HL-60 (cell line): Measurements from ENCODE around the gene OSER1.
A peak's percentile ranks its signal among the peaks of the same experiment; 100 is the strongest.
"Not testable (repeated sequence)": the region's sequence is repeated elsewhere in the genome, so short reads cannot be mapped to it uniquely, and the experiment has no call there.

Experiments used
- DNase-seq, 2 experiments: peaks; one replicate each; pipeline ENCODE4 v3.0.0-alpha.2; 2010 to 2020; ENCODE audit warnings: low read depth in 1 of 2, low spot score in 1 of 2
- H3K27ac ChIP-seq: fragments of 250-450 bp; sonication (Bioruptor Pico); replicated peaks from 2 replicates; pipeline ENCODE4 v1.5.1; 2020; ENCODE audit warnings: mild to moderate bottlenecking, moderate library complexity
- H3K27me3 ChIP-seq: fragments of 250-450 bp; sonication (Bioruptor Pico); 2 replicates; pipeline ENCODE4 v1.5.1; 2021; ENCODE audit warnings: mild to moderate bottlenecking, moderate library complexity; ENCODE audit not compliant: insufficient read depth, poor library complexity, severe bottlenecking
- H3K4me3 ChIP-seq: replicated peaks from 2 replicates; pipeline ENCODE4 v1.5.1; 2011; ENCODE audit warnings: mild to moderate bottlenecking, control low read depth, low read length; ENCODE audit not compliant: insufficient read depth
- GABPA ChIP-seq: IDR thresholded peaks from 2 replicates; pipeline ENCODE4 v1.6.1; 2012; ENCODE audit warnings: low read depth
- POLR2AphosphoS5 ChIP-seq: IDR thresholded peaks from 2 replicates; pipeline ENCODE4 v1.6.1; 2012; ENCODE audit warnings: low read depth
- SPI1 ChIP-seq: IDR thresholded peaks from 2 replicates; pipeline ENCODE4 v1.6.1; 2012; ENCODE audit warnings: low read depth, mild to moderate bottlenecking, borderline replicate concordance
- TF ChIP-seq, protein P1 (sequence below): IDR thresholded peaks from one replicate; pipeline ENCODE4 v1.5.1; 2011; ENCODE audit warnings: low read length, control low read depth, inconsistent platforms; ENCODE audit not compliant: insufficient read depth
- TF ChIP-seq, protein P2 (sequence below): IDR thresholded peaks from 2 replicates; pipeline ENCODE4 v1.6.1; 2012; ENCODE audit warnings: low read depth; ENCODE audit not compliant: insufficient replicate concordance

The OSER1 gene

DNA sequence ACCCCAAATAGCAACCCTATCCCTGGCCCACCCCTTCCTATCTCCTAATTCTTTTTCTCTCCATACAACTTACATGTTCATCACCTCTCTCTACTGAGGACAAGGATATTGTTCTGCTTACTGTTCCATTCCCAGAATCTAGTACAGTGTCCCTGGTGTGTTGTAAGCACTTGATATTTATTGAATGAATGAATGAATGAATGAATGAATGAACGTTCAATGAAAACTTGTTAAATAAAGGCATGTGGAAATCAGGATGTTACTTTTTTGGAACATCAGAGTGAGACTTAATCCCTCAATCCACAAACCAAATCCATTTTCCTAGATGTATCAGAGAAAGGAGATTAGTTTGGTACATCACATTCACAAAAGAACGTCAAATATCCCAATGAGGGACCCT is 16.8 kb downstream of the OSER1 start:
- Histone ChIP-seq H3K27ac (no peak overlapping the region), H3K4me3 (no peak overlapping the region), H3K27me3 (no peaks in the 10 kb centered on the region)
- no peak for DNase-seq
- TF ChIP-seq GABPA (no peak), POLR2AphosphoS5 (no peak), SPI1 (no peak)
- TF ChIP-seq, protein P1, sequence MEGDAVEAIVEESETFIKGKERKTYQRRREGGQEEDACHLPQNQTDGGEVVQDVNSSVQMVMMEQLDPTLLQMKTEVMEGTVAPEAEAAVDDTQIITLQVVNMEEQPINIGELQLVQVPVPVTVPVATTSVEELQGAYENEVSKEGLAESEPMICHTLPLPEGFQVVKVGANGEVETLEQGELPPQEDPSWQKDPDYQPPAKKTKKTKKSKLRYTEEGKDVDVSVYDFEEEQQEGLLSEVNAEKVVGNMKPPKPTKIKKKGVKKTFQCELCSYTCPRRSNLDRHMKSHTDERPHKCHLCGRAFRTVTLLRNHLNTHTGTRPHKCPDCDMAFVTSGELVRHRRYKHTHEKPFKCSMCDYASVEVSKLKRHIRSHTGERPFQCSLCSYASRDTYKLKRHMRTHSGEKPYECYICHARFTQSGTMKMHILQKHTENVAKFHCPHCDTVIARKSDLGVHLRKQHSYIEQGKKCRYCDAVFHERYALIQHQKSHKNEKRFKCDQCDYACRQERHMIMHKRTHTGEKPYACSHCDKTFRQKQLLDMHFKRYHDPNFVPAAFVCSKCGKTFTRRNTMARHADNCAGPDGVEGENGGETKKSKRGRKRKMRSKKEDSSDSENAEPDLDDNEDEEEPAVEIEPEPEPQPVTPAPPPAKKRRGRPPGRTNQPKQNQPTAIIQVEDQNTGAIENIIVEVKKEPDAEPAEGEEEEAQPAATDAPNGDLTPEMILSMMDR, result no peak
- TF ChIP-seq, protein P2, sequence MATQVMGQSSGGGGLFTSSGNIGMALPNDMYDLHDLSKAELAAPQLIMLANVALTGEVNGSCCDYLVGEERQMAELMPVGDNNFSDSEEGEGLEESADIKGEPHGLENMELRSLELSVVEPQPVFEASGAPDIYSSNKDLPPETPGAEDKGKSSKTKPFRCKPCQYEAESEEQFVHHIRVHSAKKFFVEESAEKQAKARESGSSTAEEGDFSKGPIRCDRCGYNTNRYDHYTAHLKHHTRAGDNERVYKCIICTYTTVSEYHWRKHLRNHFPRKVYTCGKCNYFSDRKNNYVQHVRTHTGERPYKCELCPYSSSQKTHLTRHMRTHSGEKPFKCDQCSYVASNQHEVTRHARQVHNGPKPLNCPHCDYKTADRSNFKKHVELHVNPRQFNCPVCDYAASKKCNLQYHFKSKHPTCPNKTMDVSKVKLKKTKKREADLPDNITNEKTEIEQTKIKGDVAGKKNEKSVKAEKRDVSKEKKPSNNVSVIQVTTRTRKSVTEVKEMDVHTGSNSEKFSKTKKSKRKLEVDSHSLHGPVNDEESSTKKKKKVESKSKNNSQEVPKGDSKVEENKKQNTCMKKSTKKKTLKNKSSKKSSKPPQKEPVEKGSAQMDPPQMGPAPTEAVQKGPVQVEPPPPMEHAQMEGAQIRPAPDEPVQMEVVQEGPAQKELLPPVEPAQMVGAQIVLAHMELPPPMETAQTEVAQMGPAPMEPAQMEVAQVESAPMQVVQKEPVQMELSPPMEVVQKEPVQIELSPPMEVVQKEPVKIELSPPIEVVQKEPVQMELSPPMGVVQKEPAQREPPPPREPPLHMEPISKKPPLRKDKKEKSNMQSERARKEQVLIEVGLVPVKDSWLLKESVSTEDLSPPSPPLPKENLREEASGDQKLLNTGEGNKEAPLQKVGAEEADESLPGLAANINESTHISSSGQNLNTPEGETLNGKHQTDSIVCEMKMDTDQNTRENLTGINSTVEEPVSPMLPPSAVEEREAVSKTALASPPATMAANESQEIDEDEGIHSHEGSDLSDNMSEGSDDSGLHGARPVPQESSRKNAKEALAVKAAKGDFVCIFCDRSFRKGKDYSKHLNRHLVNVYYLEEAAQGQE, result no peak

DNA sequence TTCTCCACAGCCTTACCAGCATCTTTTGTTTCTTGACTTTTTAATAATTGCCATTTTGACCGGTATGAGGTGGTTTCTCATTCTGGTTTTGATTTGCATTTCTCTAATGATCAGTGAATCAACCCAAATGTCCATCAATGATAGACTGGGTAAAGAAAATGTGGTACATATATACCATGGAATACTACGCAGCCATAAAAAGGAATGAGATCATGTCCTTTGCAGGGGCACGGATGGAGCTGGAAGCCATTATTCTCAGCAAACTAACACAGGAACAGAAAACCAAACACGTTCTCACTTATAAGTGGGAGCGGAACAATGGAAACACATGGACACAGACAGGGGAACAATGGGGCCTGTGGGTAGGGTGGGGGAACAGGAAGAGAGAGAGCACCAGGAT is 18.9 kb downstream of the OSER1 start:
- H3K27me3 ChIP-seq, result peaks cover 11% of the 10 kb centered on the region

GRCh38 chr20:44190197-44190852 is 20.2 kb downstream of the OSER1 start:
- H3K4me3 ChIP-seq, H3K27ac ChIP-seq: not testable (repeated sequence)
- peak in 1 of 2 experiments; percentile 55 for DNase-seq
- peaks cover 13% of the 10 kb centered on the region for H3K27me3 ChIP-seq
- TF ChIP-seq, protein P1, result peak; percentile 29

More for the DNA sequence above, 18.9 kb downstream of the OSER1 start:
- not testable (repeated sequence) for H3K4me3 ChIP-seq, DNase-seq, H3K27ac ChIP-seq

- Histone ChIP-seq H3K27ac (0 out of 2 replicates have a peak overlapping the region, but pooled peaks have one; percentile 25), H3K27me3 (peaks cover 13% of the 10 kb centered on the region), H3K4me3 (no peak overlapping the region)
- peak; percentile 76 for TF ChIP-seq SPI1
- TF ChIP-seq GABPA, result no peak
- peak; percentile 55 to 81 for DNase-seq
These were observed 21.8 kb downstream of the OSER1 start for GRCh38 chr20:44188752-44189151.

DNA sequence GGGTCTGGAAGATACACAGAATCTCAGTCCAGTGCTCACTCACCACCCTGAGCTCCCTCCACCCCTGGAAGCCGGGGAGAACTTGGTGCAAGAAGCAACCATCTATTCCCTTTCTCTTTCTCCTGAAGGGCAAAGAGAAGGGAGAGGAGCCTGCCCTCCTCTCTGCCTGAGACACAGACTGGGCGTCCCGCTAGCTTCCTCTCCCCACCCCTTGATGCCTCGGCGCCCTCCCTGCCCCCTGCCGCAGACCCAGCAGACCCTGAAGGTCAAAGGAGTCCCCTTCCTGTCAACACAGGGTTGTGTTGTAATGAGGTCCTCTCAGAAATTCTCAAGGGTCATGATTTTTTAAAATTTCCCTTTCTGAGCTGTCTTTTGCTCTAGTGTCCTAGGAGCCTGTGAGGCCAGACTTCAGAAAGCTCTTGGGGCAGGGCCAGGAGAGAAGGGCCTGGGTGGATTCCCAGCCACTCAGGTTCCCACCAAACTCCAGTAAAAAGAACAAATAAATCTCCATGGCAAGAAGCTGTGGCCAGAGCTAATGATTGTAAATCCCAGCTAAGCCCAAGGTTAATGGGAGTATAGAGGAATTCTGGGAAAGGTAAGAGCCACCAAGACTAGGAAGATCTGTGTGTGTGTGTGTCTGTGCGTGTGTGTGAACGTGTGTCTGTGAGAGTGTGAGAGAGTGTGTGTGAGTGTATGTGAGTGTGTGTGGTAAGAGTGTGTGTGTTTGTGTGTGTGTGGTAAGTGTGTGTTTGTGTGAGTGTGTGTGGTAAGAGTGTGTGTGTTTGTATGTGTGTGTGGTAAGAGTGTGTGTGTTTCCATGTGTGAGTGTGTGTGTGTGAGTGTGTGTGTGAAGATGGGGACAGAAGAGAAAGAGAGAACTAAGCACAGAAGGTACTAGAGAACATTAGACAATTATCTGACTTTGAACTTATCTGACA is 22.5 kb downstream of the OSER1 start:
- peaks cover 13% of the 10 kb centered on the region for H3K27me3 ChIP-seq
- H3K27ac ChIP-seq, result 0 out of 2 replicates have a peak overlapping the region, but pooled peaks have one; percentile 25
- no peak for DNase-seq
- TF ChIP-seq POLR2AphosphoS5, result no peak
- TF ChIP-seq, protein P1, result no peak
- no peak for TF ChIP-seq SPI1
- TF ChIP-seq, protein P2, result no peak
- no peak for TF ChIP-seq GABPA
- H3K4me3 ChIP-seq, result no peak overlapping the region
